Loucy (cell line): ENCODE results near the gene SMAD3.

Source experiments
- H2AFZ ChIP-seq: fragments of 200-600 bp; sonication (generic); 2 replicates; pipeline ENCODE4 v1.6.0; 2016; ENCODE audit warnings: antibody characterized with exemption, mild to moderate bottlenecking, low read length, moderate library complexity
- H3F3A ChIP-seq: fragments of 200-600 bp; 2 replicates; pipeline ENCODE4 v1.6.0; 2016; ENCODE audit warnings: antibody characterized with exemption, low read depth, mild to moderate bottlenecking
- H3K27me3 ChIP-seq: fragments of 200-600 bp; sonication (generic); 2 replicates; pipeline ENCODE4 v1.6.1; 2014; ENCODE audit warnings: low read length, mild to moderate bottlenecking; ENCODE audit not compliant: insufficient read depth, poor library complexity, severe bottlenecking
- H3K36me3 ChIP-seq: fragments of 200-600 bp; sonication (generic); 2 replicates; pipeline ENCODE4 v1.6.1; 2016; ENCODE audit warnings: low read length; ENCODE audit not compliant: insufficient read depth
- H3K4me1 ChIP-seq: fragments of 200-600 bp; sonication (generic); 2 replicates; pipeline ENCODE4 v1.5.1; 2014; ENCODE audit warnings: low read length, mild to moderate bottlenecking; ENCODE audit not compliant: insufficient read depth, poor library complexity, severe bottlenecking
- H3K4me2 ChIP-seq: fragments of 200-600 bp; sonication (generic); 2 replicates; pipeline ENCODE4 v1.6.0; 2014; ENCODE audit warnings: antibody characterized with exemption, low read length, low read depth, mild to moderate bottlenecking; ENCODE audit not compliant: poor library complexity, severe bottlenecking
- H3K4me3 ChIP-seq: fragments of 200-600 bp; sonication (generic); 2 replicates; pipeline ENCODE4 v1.5.1; 2014; ENCODE audit warnings: low read length, mild to moderate bottlenecking, mixed read lengths; ENCODE audit not compliant: poor library complexity, severe bottlenecking
- H3K79me2 ChIP-seq: fragments of 200-600 bp; sonication (generic); 2 replicates; pipeline ENCODE4 v1.6.1; 2014; ENCODE audit warnings: low read length; ENCODE audit not compliant: insufficient read depth
- H3K9ac ChIP-seq: fragments of 200-600 bp; sonication (generic); 2 replicates; pipeline ENCODE4 v1.6.0; 2014; ENCODE audit warnings: mild to moderate bottlenecking, low read depth, low read length, moderate library complexity; ENCODE audit not compliant: poor library complexity, severe bottlenecking
- H3K9me2 ChIP-seq: fragments of 200-600 bp; sonication (generic); replicated peaks from 2 replicates; pipeline ENCODE4 v1.6.1; 2016; ENCODE audit warnings: low read depth, low read length, mixed read lengths
- H3K9me3 ChIP-seq: fragments of 200-600 bp; sonication (generic); 2 replicates; pipeline ENCODE4 v1.6.1; 2014; ENCODE audit warnings: mild to moderate bottlenecking, antibody characterized with exemption, low read length, low read depth; ENCODE audit not compliant: insufficient read depth
- H4K20me1 ChIP-seq: fragments of 200-600 bp; sonication (generic); 2 replicates; pipeline ENCODE4 v1.6.0; 2014; ENCODE audit warnings: antibody characterized with exemption, low read length, mild to moderate bottlenecking; ENCODE audit not compliant: insufficient read depth, poor library complexity, severe bottlenecking
- EZH2phosphoT487 ChIP-seq: fragments of 200-600 bp; IDR thresholded peaks from 2 replicates; pipeline ENCODE4 v1.6.1; 2018; ENCODE audit warnings: antibody characterized with exemption, mild to moderate bottlenecking, moderate library complexity, borderline replicate concordance
- TF ChIP-seq, protein P1 (sequence below): fragments of 200-600 bp; sonication (generic); conservative IDR thresholded peaks from 2 replicates; pipeline ENCODE4 v1.5.1; 2014; ENCODE audit warnings: mild to moderate bottlenecking, antibody characterized with exemption, low read length

The SMAD3 gene

DNA sequence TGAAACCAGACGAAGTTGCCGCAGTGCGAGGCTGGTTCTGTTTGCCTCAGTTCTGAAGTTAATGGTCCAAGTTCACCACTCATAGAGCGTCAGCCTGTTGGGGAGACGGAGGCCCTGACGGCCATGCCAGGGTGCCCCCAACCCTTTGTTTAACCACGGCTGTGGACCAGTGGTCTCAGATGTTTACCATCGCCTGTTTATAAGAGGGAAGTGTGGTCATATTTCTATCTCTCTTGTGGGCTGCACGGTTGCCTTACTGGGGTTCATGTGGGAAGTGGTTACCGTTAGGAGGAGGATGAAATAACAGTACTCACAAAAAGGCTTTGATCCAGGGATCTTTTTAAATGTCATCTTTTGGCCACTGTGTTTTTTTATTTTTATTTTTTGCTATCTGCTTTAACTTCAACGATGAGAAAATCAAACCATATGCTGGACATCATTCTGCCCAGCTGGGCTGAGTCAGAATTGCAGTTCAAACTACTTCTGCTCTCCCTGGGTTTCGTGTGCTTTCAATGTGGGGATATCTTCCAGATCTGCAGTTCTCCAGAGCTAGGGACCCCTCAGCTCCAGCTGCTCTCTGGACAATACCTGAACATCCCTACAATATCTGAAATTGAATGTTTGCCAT is 17.8 kb downstream of the SMAD3 start:
- H3K4me2 ChIP-seq, result peak overlapping the region; percentile 89
- TF ChIP-seq, protein P1, sequence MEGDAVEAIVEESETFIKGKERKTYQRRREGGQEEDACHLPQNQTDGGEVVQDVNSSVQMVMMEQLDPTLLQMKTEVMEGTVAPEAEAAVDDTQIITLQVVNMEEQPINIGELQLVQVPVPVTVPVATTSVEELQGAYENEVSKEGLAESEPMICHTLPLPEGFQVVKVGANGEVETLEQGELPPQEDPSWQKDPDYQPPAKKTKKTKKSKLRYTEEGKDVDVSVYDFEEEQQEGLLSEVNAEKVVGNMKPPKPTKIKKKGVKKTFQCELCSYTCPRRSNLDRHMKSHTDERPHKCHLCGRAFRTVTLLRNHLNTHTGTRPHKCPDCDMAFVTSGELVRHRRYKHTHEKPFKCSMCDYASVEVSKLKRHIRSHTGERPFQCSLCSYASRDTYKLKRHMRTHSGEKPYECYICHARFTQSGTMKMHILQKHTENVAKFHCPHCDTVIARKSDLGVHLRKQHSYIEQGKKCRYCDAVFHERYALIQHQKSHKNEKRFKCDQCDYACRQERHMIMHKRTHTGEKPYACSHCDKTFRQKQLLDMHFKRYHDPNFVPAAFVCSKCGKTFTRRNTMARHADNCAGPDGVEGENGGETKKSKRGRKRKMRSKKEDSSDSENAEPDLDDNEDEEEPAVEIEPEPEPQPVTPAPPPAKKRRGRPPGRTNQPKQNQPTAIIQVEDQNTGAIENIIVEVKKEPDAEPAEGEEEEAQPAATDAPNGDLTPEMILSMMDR, result no peak
- no peak for TF ChIP-seq EZH2phosphoT487
- H4K20me1 ChIP-seq, result peaks cover 8% of the 10 kb centered on the region
- peak overlapping the region; percentile 56 for H3K4me3 ChIP-seq
- no peak overlapping the region for H2AFZ ChIP-seq
- H3K79me2 ChIP-seq, result peaks cover 100% of the 10 kb centered on the region
- no peaks in the 10 kb centered on the region for H3K9me2 ChIP-seq
- no peaks in the 10 kb centered on the region for H3K36me3 ChIP-seq
- peaks cover 3% of the 10 kb centered on the region for H3F3A ChIP-seq
- H3K27me3 ChIP-seq, result no peaks in the 10 kb centered on the region
- peaks cover 92% of the 10 kb centered on the region for H3K4me1 ChIP-seq
- no peaks in the 10 kb centered on the region for H3K9me3 ChIP-seq
- H3K9ac ChIP-seq, result peak overlapping the region; percentile 72

DNA sequence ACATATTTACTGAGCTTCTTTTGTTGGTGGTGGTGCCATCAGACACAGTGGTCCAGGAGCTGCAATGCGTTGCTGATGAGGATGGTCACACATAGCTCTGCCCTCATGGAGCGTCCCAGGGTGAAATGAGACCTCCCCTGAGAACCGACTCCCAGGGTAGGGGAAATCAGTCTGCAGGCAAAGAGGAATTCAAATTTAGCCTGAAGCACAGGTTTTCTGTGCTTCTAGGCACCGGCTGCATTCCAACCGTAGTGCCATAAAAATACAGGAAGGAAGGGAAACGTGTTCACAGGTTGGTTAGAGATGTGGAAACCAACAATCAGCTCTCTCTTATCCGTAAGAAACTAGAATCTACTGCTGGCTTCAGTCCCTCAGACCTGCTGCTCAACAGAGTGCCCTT is 19.2 kb downstream of the SMAD3 start:
- no peaks in the 10 kb centered on the region for H3K27me3 ChIP-seq
- peak overlapping the region; percentile 72 for H3K9ac ChIP-seq
- no peak overlapping the region for H2AFZ ChIP-seq
- TF ChIP-seq, protein P1, result no peak
- no peak for TF ChIP-seq EZH2phosphoT487
- H3K4me3 ChIP-seq, result peak overlapping the region; percentile 25
- peaks cover 3% of the 10 kb centered on the region for H3F3A ChIP-seq
- peaks cover 97% of the 10 kb centered on the region for H3K4me1 ChIP-seq
- H3K36me3 ChIP-seq, result no peaks in the 10 kb centered on the region
- H3K9me3 ChIP-seq, result no peaks in the 10 kb centered on the region
- peaks cover 100% of the 10 kb centered on the region for H3K79me2 ChIP-seq
- peak overlapping the region; percentile 89 for H3K4me2 ChIP-seq
- H3K9me2 ChIP-seq, result no peaks in the 10 kb centered on the region
- H4K20me1 ChIP-seq, result peaks cover under 1% of the 10 kb centered on the region

DNA sequence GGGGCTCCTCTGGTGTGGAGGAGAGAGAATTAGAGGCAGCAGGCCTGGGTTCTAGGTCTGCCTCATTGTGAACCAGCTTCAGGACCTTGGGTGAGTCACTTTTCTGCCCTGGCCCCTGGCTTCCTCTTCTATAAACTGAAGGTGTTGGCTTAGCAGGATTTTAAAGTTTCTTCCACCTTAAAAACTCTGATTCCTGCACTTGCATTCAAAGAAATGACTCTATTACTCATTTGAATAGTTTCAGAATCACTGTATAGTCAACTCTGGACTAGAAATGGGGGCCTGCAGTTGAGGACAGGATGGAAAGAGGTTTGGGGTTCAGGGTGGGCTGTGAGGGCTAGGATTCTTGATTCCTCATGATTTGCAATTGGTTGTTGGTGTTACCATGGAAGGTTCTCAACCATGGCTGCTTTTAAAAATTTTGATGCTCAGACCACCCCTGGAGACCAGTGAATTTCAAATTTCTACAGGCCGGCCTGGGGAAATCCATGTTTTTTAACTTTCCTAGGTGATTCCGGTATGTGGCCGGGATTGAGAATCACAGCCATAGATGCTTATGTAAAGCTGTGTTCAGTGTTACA is 19.9 kb downstream of the SMAD3 start:
- peak overlapping the region; percentile 72 for H3K9ac ChIP-seq
- peak overlapping the region; percentile 25 for H3K4me3 ChIP-seq
- H3K36me3 ChIP-seq, result no peaks in the 10 kb centered on the region
- H4K20me1 ChIP-seq, result no peaks in the 10 kb centered on the region
- peaks cover 97% of the 10 kb centered on the region for H3K4me1 ChIP-seq
- H3K79me2 ChIP-seq, result peaks cover 100% of the 10 kb centered on the region
- TF ChIP-seq, protein P1, result no peak
- TF ChIP-seq EZH2phosphoT487, result no peak
- peaks cover 3% of the 10 kb centered on the region for H3F3A ChIP-seq
- peak overlapping the region; percentile 89 for H3K4me2 ChIP-seq
- no peaks in the 10 kb centered on the region for H3K9me2 ChIP-seq
- H2AFZ ChIP-seq, result no peak overlapping the region
- H3K9me3 ChIP-seq, result no peaks in the 10 kb centered on the region
- H3K27me3 ChIP-seq, result no peaks in the 10 kb centered on the region
